Activated gamma-delta T cell treated with Interleukin-2 at 50 U/mL for 16 hours (primary cell): ENCODE measurements around the gene NR2F6.
A peak's percentile ranks its signal among the peaks of the same experiment; 100 is the strongest.
"Not testable (repeated sequence)": the region's sequence is repeated elsewhere in the genome, so short reads cannot be mapped to it uniquely, and the experiment has no call there.

Experiments used
- DNase-seq: peaks from one replicate; pipeline ENCODE4 v3.0.0-alpha.2; 2020

The NR2F6 gene

GRCh38 chr19:17209126-17210036 is 36.3 kb downstream of the NR2F6 start:
- no peak for DNase-seq

- no peak for DNase-seq
Observed at GRCh38 chr19:17206736-17207581, 38.8 kb downstream of the NR2F6 start.

GRCh38 chr19:17205237-17206140 is 40.2 kb downstream of the NR2F6 start:
- peak; percentile 57 for DNase-seq

GRCh38 chr19:17202713-17203112 is 43.0 kb downstream of the NR2F6 start:
- no peak for DNase-seq

- DNase-seq, result no peak
Observed at GRCh38 chr19:17202249-17202648, 43.5 kb downstream of the NR2F6 start.

GRCh38 chr19:17200408-17201079 is 45.2 kb downstream of the NR2F6 start:
- DNase-seq, result no peak

- DNase-seq, result no peak
Observed at GRCh38 chr19:17197666-17198065, 48.1 kb downstream of the NR2F6 start.

GRCh38 chr19:17196610-17197009 is 49.1 kb downstream of the NR2F6 start:
- DNase-seq, result no peak

- DNase-seq, result no peak
Observed at GRCh38 chr19:17195106-17195505, 50.6 kb downstream of the NR2F6 start.

- DNase-seq, result no peak
Observed at GRCh38 chr19:17194608-17195007, 51.1 kb downstream of the NR2F6 start.

GRCh38 chr19:17192751-17193150 is 53.0 kb downstream of the NR2F6 start:
- no peak for DNase-seq

- not testable (repeated sequence) for DNase-seq
Observed at GRCh38 chr19:17191736-17192135, 54.0 kb downstream of the NR2F6 start.

- DNase-seq, result no peak
Observed at GRCh38 chr19:17185590-17185989, 60.1 kb downstream of the NR2F6 start.

- peak; percentile 70 for DNase-seq
Observed at GRCh38 chr19:17184371-17184841, 61.3 kb downstream of the NR2F6 start.

GRCh38 chr19:17183858-17184321 is 61.8 kb downstream of the NR2F6 start:
- peak; percentile 19 for DNase-seq

- peak; percentile 20 for DNase-seq
Observed at GRCh38 chr19:17183271-17183761, 62.4 kb downstream of the NR2F6 start.
